SW480 (cell line): ENCODE measurements around the gene PIK3R5.
A peak's percentile ranks its signal among the peaks of the same experiment; 100 is the strongest.
"Not testable (repeated sequence)": the region's sequence is repeated elsewhere in the genome, so short reads cannot be mapped to it uniquely, and the experiment has no call there.

Experiments
- DNase-seq: peaks from one replicate; pipeline ENCODE4 v3.0.0-alpha.2; 2016; ENCODE audit warnings: low spot score

PIK3R5 gene

DNA sequence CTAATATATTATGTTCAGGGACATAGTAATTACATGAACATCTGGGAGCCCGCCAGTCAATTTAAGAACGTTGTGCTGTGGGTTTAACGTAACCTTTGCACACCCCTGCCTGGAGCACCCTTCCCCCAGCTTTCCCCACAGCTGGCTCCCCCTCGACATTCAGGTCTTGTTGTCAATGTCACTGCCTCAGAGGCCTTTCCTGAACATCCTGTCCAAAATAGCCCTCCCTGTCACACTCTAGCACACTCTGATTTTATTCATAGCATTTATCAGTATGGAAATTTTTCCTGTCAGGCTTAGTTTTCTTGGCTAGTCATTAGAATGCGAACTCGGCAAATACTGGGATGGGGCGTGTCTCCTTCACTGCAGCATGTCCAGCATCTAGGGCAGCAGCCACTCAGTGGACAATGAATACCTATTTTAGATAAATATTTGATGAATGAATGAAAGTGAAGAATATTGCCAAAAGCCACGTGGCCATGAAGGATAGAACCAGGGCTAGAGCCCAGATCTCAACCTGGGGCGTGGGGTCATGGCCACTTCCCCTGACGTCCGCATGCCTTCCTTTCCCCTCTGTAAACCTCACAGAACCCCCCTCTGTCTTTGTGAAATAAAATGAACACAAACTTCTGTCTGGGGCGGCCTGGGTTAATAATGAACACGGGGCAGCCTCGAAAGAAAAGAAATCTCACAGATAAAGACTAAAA is 108.5 kb downstream of the PIK3R5 start:
- DNase-seq, result no peak

GRCh38 chr17:8856205-8856603 is 109.3 kb downstream of the PIK3R5 start:
- not testable (repeated sequence) for DNase-seq

DNA sequence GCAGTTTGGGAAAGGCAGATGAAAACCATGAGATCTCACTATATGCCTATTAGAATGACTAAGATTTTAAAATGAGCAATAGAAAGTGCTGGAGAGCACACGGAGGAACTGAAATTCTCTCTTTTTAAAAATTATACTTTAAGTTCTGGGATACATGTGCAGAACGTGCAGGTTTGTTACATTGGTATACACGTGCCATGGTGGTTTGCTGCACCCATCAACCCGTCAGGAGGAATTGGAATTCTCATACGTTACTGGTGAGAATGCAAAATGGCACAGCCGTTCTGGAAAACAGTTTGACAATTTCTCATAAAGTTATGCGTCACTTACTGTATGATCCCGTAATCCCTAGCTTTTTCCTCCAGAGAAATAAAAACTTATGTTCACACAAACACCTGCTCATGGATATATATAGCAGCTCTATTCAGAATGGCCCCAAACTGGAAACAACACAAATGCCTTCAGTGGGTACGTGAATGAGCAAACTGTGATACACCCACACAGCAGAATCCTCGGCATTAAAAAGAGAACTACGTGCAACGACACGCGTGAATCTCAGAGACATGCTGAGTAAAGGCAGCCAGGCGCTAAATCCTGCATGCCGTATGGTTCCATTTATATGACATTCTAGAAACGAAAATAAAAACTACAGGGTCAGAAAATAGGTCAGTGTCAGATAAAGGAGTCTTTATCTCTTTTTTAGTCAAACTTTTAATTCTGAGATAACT is 109.9 kb downstream of the PIK3R5 start:
- no peak for DNase-seq

GRCh38 chr17:8851600-8851999 is 113.9 kb downstream of the PIK3R5 start:
- DNase-seq, result no peak

DNA sequence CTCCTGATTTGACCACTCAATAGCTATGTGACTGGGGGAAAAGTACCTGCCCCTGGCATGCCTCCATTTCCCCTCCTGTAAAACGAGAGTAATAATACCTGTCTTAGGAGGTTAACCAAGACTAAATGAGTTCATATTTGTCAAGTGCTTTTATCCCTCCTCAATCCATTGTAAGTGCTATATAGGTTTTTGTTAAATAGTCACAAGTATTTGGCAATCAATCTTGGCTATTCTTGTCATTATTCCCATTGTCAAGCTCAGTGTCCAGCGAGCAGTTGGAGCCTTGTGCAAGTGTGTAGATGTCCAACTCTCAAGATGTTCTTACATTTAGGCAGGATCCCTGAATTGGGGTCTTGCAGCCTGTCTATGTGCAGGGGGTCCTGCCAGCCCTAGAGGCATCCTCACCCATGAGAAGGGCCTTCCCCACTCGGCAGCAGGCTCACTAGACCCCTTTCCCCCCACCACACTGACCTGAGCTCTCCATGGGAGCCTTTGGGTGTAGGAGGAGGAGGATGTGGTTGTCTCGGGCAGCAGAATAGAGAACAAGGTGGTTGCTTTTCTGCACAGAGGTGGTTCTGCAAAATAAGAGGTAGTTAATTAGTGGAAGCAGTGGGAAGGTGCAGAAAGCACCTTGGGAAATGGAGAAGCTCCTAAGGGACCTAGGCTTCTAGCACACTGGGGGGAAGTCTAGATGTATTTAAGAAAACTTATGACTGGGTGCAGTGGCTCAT is 116.0 kb downstream of the PIK3R5 start:
- no peak for DNase-seq

DNA sequence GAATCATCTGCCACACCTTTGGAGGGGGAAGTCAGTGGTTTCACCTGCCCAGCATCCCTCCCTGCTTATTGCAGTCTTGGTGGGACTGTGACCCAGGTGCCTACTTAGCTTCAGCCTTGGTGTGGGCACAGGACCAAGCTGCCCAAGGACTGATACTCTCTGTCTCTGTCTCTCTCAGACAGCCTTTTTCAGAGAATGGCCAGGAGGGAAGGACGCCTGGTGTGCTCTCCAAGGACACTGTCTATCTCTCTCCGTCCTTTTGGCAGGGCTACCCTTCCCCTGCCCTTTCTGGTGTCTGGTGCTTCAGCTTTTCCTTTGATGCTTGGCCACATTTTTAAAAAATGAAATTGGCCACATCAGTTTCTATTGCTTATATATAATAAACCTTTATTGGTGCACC is 117.6 kb downstream of the PIK3R5 start:
- DNase-seq, result no peak

- peak; percentile 62 for DNase-seq
Measured at GRCh38 chr17:8846768-8847211, 118.7 kb downstream of the PIK3R5 start.

GRCh38 chr17:8844229-8845218 is 121.0 kb downstream of the PIK3R5 start:
- DNase-seq, result no peak

- DNase-seq, result no peak
Measured at GRCh38 chr17:8843344-8843743, 122.2 kb downstream of the PIK3R5 start.

- no peak for DNase-seq
Measured at GRCh38 chr17:8841844-8842243, 123.7 kb downstream of the PIK3R5 start.

- DNase-seq, result no peak
Measured at GRCh38 chr17:8839410-8839935, 126.0 kb downstream of the PIK3R5 start.

GRCh38 chr17:8838551-8839095 is 126.9 kb downstream of the PIK3R5 start:
- DNase-seq, result no peak

DNA sequence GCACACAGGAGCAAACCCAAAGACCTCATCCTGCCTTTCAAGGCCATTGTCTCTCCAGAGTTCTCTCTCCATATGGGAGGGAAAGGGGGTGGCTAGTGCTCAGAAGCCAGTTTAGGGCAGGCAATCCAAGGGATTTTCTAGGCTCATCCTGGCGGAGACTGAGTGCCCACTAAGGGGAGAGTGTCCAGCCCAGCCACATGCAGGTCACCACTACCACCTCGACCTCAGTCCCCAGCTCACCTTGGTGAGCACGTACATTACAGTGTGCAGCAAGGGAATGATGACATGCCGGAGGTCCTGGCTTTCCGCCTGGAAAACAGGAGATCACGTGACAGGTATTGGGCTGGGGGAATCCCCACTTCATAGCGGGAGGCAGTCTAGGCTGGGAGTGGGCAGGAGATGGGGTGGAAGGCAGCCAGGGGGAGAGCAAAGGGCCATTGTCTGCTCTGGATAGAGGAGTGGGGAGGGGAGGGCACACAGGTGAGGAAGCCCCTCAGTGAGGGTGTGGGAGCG is 127.9 kb downstream of the PIK3R5 start:
- DNase-seq, result no peak

GRCh38 chr17:8836821-8837562 is 128.5 kb downstream of the PIK3R5 start:
- no peak for DNase-seq

- DNase-seq, result no peak
Measured at GRCh38 chr17:8835631-8836364, 129.7 kb downstream of the PIK3R5 start.

DNA sequence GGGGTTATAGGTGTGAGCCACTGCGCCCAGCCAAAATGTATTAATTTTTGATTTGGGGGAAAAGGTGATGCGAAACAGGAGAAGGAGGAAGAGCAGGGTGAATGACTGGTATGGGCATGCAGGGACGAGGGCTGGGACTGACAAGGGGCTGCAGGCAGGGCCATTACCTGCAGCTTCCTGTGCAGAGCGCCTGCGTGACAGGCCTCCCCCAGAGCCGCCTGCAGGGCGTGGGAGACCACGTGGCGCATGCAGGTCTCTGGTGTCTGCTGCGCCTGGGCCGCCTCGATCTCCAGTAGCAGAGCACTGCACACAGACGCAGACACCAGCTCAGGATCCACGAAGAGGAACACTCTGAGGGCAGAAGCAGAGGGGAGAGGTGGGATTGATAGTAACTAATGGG is 130.4 kb downstream of the PIK3R5 start:
- no peak for DNase-seq

GRCh38 chr17:8832711-8833352 is 132.7 kb downstream of the PIK3R5 start:
- peak; percentile 9 for DNase-seq

GRCh38 chr17:8831234-8831849 is 134.2 kb downstream of the PIK3R5 start:
- no peak for DNase-seq
